ENCODE results near the gene DIP2A. TPM values are rescaled to one million over a fixed set of nuclear protein-coding genes. Genes with fewer than 3 reads are reported as not detected.

Gene DIP2A
- total and polyA plus RNA-seq, 2 of the 13 experiments (the other 11 are each of a cell fraction or from before 2014, with no cell fraction given), result 18.5 to 37.6 TPM

- TF ChIP-seq UBTF (CRISPR knock-in tag; IDR thresholded peaks at IDR 0.05), result peak; percentile 67; the same call in 1 of the 2 replicates
- no peak for TF ChIP-seq MED13 (CRISPR knock-in tag; IDR thresholded peaks at IDR 0.05)
- no peak for TF ChIP-seq NFATC3 (CRISPR knock-in tag; IDR thresholded peaks at IDR 0.05)
- TF ChIP-seq NFE2L1 (CRISPR knock-in tag; IDR thresholded peaks at IDR 0.05; ENCODE audit: borderline replicate concordance), result no peak
- TF ChIP-seq SUZ12 (IDR thresholded peaks at IDR 0.05; ENCODE audit: low read depth, low read length), result no peak
- no peak for TF ChIP-seq DPF2 (CRISPR knock-in tag; IDR thresholded peaks at IDR 0.05; ENCODE audit: borderline replicate concordance, low read depth)
- TF ChIP-seq ZGPAT (CRISPR knock-in tag; IDR thresholded peaks at IDR 0.05), result no peak
- TF ChIP-seq ZFP82 (CRISPR knock-in tag; IDR thresholded peaks at IDR 0.05; ENCODE audit: borderline replicate concordance), result no peak
- no peak for TF ChIP-seq SAP130 (CRISPR knock-in tag; IDR thresholded peaks at IDR 0.05; ENCODE audit: low read depth)
- TF ChIP-seq SYNCRIP (IDR thresholded peaks at IDR 0.05; ENCODE audit: insufficient read depth, low read depth, low read length), result no peak
- TF ChIP-seq XRCC5 (optimal IDR thresholded peaks at IDR 0.05; ENCODE audit: low read length), result no peak
- TF ChIP-seq ARHGAP35 (CRISPR knock-in tag; IDR thresholded peaks at IDR 0.05; ENCODE audit: borderline replicate concordance), result no peak
- TF ChIP-seq ZNF367 (CRISPR knock-in tag; IDR thresholded peaks at IDR 0.05; ENCODE audit: borderline replicate concordance), result no peak
- no peak for TF ChIP-seq ZNF790 (CRISPR knock-in tag; IDR thresholded peaks at IDR 0.05; ENCODE audit: borderline replicate concordance)
- TF ChIP-seq ZNF574 (CRISPR knock-in tag; IDR thresholded peaks at IDR 0.05), result no peak
- TF ChIP-seq AHR (CRISPR knock-in tag; IDR thresholded peaks at IDR 0.05), result peak; percentile 38; the same call in 1 of the 2 replicates
- TF ChIP-seq ELF1 (CRISPR knock-in tag; IDR thresholded peaks at IDR 0.05), result no peak
- TF ChIP-seq ZNF567 (CRISPR knock-in tag; IDR thresholded peaks at IDR 0.05; ENCODE audit: borderline replicate concordance), result no peak
- no peak for TF ChIP-seq HIC2 (CRISPR knock-in tag; IDR thresholded peaks at IDR 0.05; ENCODE audit: low read depth)
- no peak for TF ChIP-seq HNRNPK (IDR thresholded peaks at IDR 0.05; ENCODE audit: low read depth, low read length, poor library complexity, severe bottlenecking)
- TF ChIP-seq NFKBIZ (CRISPR knock-in tag; IDR thresholded peaks at IDR 0.05), result no peak
- TF ChIP-seq TOPORS (CRISPR knock-in tag; IDR thresholded peaks at IDR 0.05), result no peak
- no peak for TF ChIP-seq ZNF839 (CRISPR knock-in tag; IDR thresholded peaks at IDR 0.05; ENCODE audit: borderline replicate concordance)
- no peak for TF ChIP-seq NPAS2 (CRISPR knock-in tag; IDR thresholded peaks at IDR 0.05; ENCODE audit: borderline replicate concordance)
Measured at GRCh38 chr21:46459024-46459355, 299 bp downstream of the DIP2A start (continued).

Measured in HepG2 (cell line).